ENCODE results near the gene CLIC4. TPM values are rescaled to one million over a fixed set of nuclear protein-coding genes. Genes with fewer than 3 reads are reported as not detected.

The CLIC4 gene
- total RNA-seq, 1 experiment from 2014 or later, result 262 TPM

DNA sequence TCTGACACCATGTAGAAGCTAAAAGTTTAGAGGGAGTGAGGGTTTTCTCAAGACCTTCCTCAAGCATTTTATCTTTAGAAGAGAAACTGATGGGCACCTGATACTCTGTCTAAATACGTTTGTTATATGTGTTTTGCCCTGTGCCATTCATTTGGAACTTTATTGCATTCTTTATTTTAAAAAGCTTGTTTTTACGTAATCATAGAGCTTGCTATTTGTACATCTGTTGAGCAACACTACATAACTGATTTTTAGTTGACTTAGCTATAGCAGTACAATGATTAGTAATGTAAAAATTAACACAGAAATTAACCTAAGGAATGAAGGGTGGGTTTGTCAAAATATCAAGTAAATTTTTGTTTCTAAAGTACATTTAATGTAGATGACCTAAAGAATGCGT lies 96.3 kb downstream of the CLIC4 start:
- ChIA-PET POLR2A (no interaction called here), CTCF (interaction anchor here (0.8 kb wide), 1 partner anchor 11 kb away, joined by 3 read pairs; no protein-coding TSS in a partner anchor)
- H3K4me3 Mint-ChIP-seq, result no peak overlapping the region
- no peaks in the 10 kb centered on the region for H3K9me3 Mint-ChIP-seq
- H3K27ac Mint-ChIP-seq, result no peak overlapping the region
- no peaks in the 10 kb centered on the region for H3K4me1 Mint-ChIP-seq
- H3K36me3 Mint-ChIP-seq, result peaks cover 17% of the 10 kb centered on the region
- ATAC-seq (no peak), DNase-seq (ENCODE audit: low spot score) (no peak)
- no peaks in the 10 kb centered on the region for H3K27me3 Mint-ChIP-seq (ENCODE audit: low read depth)
- TF ChIP-seq CREM (CRISPR knock-in tag; IDR thresholded peaks at IDR 0.05) (no peak), GABPB1 (CRISPR knock-in tag; IDR thresholded peaks at IDR 0.05) (no peak), E2F1 (CRISPR knock-in tag; IDR thresholded peaks at IDR 0.05) (no peak), MYBL2 (CRISPR knock-in tag; IDR thresholded peaks at IDR 0.05) (no peak), PRRX2 (CRISPR knock-in tag; IDR thresholded peaks at IDR 0.05) (no peak), MLX (CRISPR knock-in tag; IDR thresholded peaks at IDR 0.05) (no peak), ZNF423 (CRISPR knock-in tag; IDR thresholded peaks at IDR 0.05) (no peak), ZMAT4 (CRISPR knock-in tag; IDR thresholded peaks at IDR 0.05) (no peak), FOXP4 (CRISPR knock-in tag; IDR thresholded peaks at IDR 0.05) (no peak), SP1 (CRISPR knock-in tag; conservative IDR thresholded peaks at IDR 0.05) (no peak), ZNF396 (CRISPR knock-in tag; IDR thresholded peaks at IDR 0.05; ENCODE audit: borderline replicate concordance) (no peak), TP53 (CRISPR knock-in tag; IDR thresholded peaks at IDR 0.05) (no peak), ERG (CRISPR knock-in tag; IDR thresholded peaks at IDR 0.05) (no peak), TEAD4 (CRISPR knock-in tag; IDR thresholded peaks at IDR 0.05) (no peak)
- TF ChIP-seq, protein P1, sequence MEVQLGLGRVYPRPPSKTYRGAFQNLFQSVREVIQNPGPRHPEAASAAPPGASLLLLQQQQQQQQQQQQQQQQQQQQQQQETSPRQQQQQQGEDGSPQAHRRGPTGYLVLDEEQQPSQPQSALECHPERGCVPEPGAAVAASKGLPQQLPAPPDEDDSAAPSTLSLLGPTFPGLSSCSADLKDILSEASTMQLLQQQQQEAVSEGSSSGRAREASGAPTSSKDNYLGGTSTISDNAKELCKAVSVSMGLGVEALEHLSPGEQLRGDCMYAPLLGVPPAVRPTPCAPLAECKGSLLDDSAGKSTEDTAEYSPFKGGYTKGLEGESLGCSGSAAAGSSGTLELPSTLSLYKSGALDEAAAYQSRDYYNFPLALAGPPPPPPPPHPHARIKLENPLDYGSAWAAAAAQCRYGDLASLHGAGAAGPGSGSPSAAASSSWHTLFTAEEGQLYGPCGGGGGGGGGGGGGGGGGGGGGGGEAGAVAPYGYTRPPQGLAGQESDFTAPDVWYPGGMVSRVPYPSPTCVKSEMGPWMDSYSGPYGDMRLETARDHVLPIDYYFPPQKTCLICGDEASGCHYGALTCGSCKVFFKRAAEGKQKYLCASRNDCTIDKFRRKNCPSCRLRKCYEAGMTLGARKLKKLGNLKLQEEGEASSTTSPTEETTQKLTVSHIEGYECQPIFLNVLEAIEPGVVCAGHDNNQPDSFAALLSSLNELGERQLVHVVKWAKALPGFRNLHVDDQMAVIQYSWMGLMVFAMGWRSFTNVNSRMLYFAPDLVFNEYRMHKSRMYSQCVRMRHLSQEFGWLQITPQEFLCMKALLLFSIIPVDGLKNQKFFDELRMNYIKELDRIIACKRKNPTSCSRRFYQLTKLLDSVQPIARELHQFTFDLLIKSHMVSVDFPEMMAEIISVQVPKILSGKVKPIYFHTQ (CRISPR knock-in tag; IDR thresholded peaks at IDR 0.05), result no peak
- TF ChIP-seq, protein P2, sequence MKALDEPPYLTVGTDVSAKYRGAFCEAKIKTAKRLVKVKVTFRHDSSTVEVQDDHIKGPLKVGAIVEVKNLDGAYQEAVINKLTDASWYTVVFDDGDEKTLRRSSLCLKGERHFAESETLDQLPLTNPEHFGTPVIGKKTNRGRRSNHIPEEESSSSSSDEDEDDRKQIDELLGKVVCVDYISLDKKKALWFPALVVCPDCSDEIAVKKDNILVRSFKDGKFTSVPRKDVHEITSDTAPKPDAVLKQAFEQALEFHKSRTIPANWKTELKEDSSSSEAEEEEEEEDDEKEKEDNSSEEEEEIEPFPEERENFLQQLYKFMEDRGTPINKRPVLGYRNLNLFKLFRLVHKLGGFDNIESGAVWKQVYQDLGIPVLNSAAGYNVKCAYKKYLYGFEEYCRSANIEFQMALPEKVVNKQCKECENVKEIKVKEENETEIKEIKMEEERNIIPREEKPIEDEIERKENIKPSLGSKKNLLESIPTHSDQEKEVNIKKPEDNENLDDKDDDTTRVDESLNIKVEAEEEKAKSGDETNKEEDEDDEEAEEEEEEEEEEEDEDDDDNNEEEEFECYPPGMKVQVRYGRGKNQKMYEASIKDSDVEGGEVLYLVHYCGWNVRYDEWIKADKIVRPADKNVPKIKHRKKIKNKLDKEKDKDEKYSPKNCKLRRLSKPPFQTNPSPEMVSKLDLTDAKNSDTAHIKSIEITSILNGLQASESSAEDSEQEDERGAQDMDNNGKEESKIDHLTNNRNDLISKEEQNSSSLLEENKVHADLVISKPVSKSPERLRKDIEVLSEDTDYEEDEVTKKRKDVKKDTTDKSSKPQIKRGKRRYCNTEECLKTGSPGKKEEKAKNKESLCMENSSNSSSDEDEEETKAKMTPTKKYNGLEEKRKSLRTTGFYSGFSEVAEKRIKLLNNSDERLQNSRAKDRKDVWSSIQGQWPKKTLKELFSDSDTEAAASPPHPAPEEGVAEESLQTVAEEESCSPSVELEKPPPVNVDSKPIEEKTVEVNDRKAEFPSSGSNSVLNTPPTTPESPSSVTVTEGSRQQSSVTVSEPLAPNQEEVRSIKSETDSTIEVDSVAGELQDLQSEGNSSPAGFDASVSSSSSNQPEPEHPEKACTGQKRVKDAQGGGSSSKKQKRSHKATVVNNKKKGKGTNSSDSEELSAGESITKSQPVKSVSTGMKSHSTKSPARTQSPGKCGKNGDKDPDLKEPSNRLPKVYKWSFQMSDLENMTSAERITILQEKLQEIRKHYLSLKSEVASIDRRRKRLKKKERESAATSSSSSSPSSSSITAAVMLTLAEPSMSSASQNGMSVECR (CRISPR knock-in tag; IDR thresholded peaks at IDR 0.05; ENCODE audit: borderline replicate concordance), result no peak
